Endodermal cell (in vitro differentiated cells): ENCODE measurements around the gene C5orf63. TPM values are rescaled to one million over a fixed set of nuclear protein-coding genes. Genes with fewer than 3 reads are reported as not detected.

ENCODE experiments used
- DNase-seq: peaks from one replicate; pipeline ENCODE4 v3.0.0-alpha.2; 2017
- H3K27ac ChIP-seq: 2 replicates; pipeline ENCODE4 v1.5.1; 2013; ENCODE audit warnings: mild to moderate bottlenecking, low read depth, low read length, moderate library complexity
- H3K27me3 ChIP-seq: 2 replicates; pipeline ENCODE4 v1.6.1; 2013; ENCODE audit warnings: mild to moderate bottlenecking, low read length, moderate library complexity; ENCODE audit not compliant: insufficient read depth, control insufficient read depth, poor library complexity, severe bottlenecking
- H3K36me3 ChIP-seq: 2 replicates; pipeline ENCODE4 v1.7.0; 2013; ENCODE audit warnings: mild to moderate bottlenecking, low read length, moderate library complexity; ENCODE audit not compliant: control insufficient read depth, insufficient read depth
- H3K4me1 ChIP-seq: one replicate; pipeline ENCODE4 v1.7.0; 2013; ENCODE audit warnings: low read length; ENCODE audit not compliant: control insufficient read depth, insufficient read depth
- H3K4me3 ChIP-seq: 2 replicates; pipeline ENCODE4 v1.5.1; 2013; ENCODE audit warnings: mild to moderate bottlenecking, low read length, moderate library complexity
- H3K9ac ChIP-seq: 2 replicates; pipeline ENCODE4 v1.6.1; 2013; ENCODE audit warnings: mild to moderate bottlenecking, low read length, moderate library complexity; ENCODE audit not compliant: poor library complexity, severe bottlenecking; ENCODE audit errors: extremely low read depth
- H3K9me3 ChIP-seq: 2 replicates; pipeline ENCODE4 v1.6.1; 2013; ENCODE audit warnings: mild to moderate bottlenecking, low read length, moderate library complexity; ENCODE audit not compliant: control insufficient read depth
- H3K27ac Mint-ChIP-seq: 2 replicates; pipeline ENCODE4 v1.8.0; 2020; ENCODE audit warnings: mixed read lengths
- H3K27me3 Mint-ChIP-seq: 2 replicates; pipeline ENCODE4 v1.8.0; 2021; ENCODE audit warnings: mild to moderate bottlenecking, mixed read lengths; ENCODE audit not compliant: insufficient read depth
- H3K36me3 Mint-ChIP-seq: 2 replicates; pipeline ENCODE4 v1.8.0; 2020; ENCODE audit warnings: low read depth, mixed read lengths
- H3K4me1 Mint-ChIP-seq: 2 replicates; pipeline ENCODE4 v1.8.0; 2020; ENCODE audit warnings: mixed read lengths
- H3K4me3 Mint-ChIP-seq: 2 replicates; pipeline ENCODE4 v1.8.0; 2020; ENCODE audit warnings: mild to moderate bottlenecking, moderate library complexity, mixed read lengths
- H3K9me3 Mint-ChIP-seq: 2 replicates; pipeline ENCODE4 v1.8.0; 2020; ENCODE audit warnings: mild to moderate bottlenecking, mixed read lengths
- WGBS, 2 experiments: methylation state at CpG; one replicate each; pipeline versions ENCODE4 v1.1.5 to v1.1.7; 2013; ENCODE audit warnings: missing lambda C conversion rate in 2 of 2, mixed read lengths in 1 of 2; ENCODE audit not compliant: insufficient coverage in 1 of 2, insufficient read length in 1 of 2; 5-methylcytosine and 5-hydroxymethylcytosine counted together
- total RNA-seq, 2 donors: library from RNA; stranded (reverse); fragmentation: NEBNext Ultra II Directional in 1 of 2; extraction: Animal tissue kit (Norgen Biotek cat#: 25700) in 1 of 2; gene quantifications; 2 replicates in 1 of 2; 3 replicates in 1 of 2; pipeline ENCODE4 v1.2.1, GENCODE V29; 2021
- TF ChIP-seq, protein P1 (sequence below): fragments of 200-600 bp; sonication (generic); conservative IDR thresholded peaks from 2 replicates; pipeline ENCODE4 v1.5.0; 2021; ENCODE audit warnings: antibody characterized with exemption, mild to moderate bottlenecking

C5orf63 gene
- total RNA-seq, 2 donors from 2014 or later = 0.86 to 9.4 TPM

DNA sequence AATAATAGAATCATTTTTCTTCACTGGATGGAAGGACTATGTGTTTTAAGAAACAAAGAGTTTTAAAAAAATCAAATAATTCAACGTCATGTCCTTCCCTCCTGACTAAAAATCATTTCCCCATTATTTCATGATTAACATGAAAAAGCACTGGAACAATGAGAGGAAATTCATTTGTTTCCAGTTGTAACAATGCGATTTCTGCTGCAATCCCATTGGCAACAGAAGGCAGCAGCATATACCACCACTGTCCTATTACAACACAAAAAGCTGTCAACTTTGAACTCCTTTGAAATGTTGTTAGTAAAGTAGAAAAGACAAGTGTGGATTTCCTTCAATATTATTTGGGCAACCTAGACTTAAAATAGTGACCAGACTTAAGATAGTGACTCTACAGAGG, 3.1 kb downstream of the C5orf63 start:
- H3K9me3 ChIP-seq = no peaks in the 10 kb centered on the region
- peaks cover 2% of the 10 kb centered on the region for H3K27me3 Mint-ChIP-seq
- no peak for DNase-seq
- no peak overlapping the region for H3K9ac ChIP-seq
- H3K36me3 Mint-ChIP-seq = no peaks in the 10 kb centered on the region
- H3K4me1 Mint-ChIP-seq = peaks cover 32% of the 10 kb centered on the region
- H3K27me3 ChIP-seq = peaks cover 11% of the 10 kb centered on the region
- no peak overlapping the region for H3K27ac ChIP-seq
- H3K36me3 ChIP-seq = no peaks in the 10 kb centered on the region
- H3K4me3 ChIP-seq = no peak overlapping the region
- H3K4me1 ChIP-seq = peaks cover 10% of the 10 kb centered on the region
- TF ChIP-seq, protein P1, sequence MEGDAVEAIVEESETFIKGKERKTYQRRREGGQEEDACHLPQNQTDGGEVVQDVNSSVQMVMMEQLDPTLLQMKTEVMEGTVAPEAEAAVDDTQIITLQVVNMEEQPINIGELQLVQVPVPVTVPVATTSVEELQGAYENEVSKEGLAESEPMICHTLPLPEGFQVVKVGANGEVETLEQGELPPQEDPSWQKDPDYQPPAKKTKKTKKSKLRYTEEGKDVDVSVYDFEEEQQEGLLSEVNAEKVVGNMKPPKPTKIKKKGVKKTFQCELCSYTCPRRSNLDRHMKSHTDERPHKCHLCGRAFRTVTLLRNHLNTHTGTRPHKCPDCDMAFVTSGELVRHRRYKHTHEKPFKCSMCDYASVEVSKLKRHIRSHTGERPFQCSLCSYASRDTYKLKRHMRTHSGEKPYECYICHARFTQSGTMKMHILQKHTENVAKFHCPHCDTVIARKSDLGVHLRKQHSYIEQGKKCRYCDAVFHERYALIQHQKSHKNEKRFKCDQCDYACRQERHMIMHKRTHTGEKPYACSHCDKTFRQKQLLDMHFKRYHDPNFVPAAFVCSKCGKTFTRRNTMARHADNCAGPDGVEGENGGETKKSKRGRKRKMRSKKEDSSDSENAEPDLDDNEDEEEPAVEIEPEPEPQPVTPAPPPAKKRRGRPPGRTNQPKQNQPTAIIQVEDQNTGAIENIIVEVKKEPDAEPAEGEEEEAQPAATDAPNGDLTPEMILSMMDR = no peak
- H3K4me3 Mint-ChIP-seq = no peak overlapping the region
- H3K27ac Mint-ChIP-seq = no peak overlapping the region
- no peaks in the 10 kb centered on the region for H3K9me3 Mint-ChIP-seq
- WGBS, 2 experiments = 88% methylated on average over 2 of the region's 2 CpGs; no CpG with 5 or more reads in 1 of the 2 experiments

DNA sequence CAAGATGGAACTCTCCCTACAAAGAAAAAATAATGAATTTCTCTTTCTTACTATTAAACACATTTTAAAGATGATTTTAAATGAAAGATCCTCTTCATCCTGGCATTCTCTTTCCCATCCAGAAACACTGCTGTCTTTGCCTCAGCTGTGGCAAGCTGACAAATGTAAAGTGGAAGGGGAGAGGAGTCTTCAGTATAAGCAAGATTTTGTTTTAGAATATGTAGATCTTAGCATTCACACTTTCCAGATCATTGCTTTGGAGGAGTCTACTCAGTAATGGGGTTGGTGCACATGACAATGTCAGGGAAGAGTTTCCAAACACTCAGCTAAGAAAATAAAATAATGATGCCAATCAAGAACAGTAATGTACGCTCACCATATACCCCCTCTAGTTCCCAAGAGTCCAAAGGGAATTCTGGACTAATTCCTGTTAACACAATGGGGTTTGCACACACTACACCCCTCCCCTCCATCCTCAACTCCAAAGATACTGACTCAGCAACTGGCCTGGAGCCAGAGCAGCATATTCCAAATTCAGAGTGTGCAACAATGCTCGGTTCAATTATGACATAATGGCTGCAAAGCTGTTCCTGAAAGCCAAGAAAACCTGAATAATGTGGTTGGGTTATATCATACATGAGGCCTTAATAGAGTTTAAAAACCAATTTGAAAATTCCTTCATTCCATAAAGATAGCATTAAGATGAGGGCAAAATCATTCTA, 4.6 kb downstream of the C5orf63 start:
- Histone ChIP-seq H3K27ac (no peak overlapping the region), H3K27me3 (peaks cover 11% of the 10 kb centered on the region), H3K9me3 (no peaks in the 10 kb centered on the region), H3K36me3 (no peaks in the 10 kb centered on the region), H3K4me1 (peaks cover 4% of the 10 kb centered on the region), H3K4me3 (no peak overlapping the region), H3K9ac (no peak overlapping the region)
- Mint-ChIP-seq H3K4me3 (no peak overlapping the region), H3K4me1 (peaks cover 18% of the 10 kb centered on the region), H3K36me3 (no peaks in the 10 kb centered on the region), H3K9me3 (no peaks in the 10 kb centered on the region), H3K27ac (no peak overlapping the region), H3K27me3 (peaks cover 2% of the 10 kb centered on the region)
- DNase-seq = no peak
- TF ChIP-seq, protein P1 = no peak
- WGBS, 2 experiments = 96 to 100% methylated on average over 2 of the region's 2 CpGs

DNA sequence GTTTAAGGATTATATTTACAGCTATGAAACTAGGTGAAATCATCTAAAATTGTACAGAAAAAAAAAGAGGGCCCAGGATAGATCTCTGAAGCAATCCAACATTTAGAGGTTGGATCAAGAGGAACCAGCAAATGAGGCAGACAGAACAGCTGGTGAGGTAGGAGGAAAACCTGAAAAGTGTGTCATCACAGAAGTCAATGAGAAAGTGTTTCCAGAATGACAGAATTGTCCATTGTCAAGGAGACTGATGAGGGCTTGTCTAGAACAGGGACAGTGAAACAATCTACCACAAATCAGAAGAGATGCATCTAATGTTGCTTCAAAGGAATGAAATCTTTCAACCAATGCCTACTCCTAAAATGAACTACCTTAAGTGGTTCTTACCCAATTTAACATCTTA, 6.6 kb downstream of the C5orf63 start:
- H3K27me3 Mint-ChIP-seq = peaks cover 5% of the 10 kb centered on the region
- Histone ChIP-seq H3K9me3 (no peaks in the 10 kb centered on the region), H3K4me1 (peaks cover 12% of the 10 kb centered on the region), H3K36me3 (no peaks in the 10 kb centered on the region), H3K27ac (no peak overlapping the region), H3K27me3 (peaks cover 11% of the 10 kb centered on the region), H3K4me3 (no peak overlapping the region), H3K9ac (no peak overlapping the region)
- no peaks in the 10 kb centered on the region for H3K36me3 Mint-ChIP-seq
- TF ChIP-seq, protein P1 = no peak
- no peak for DNase-seq
- no peak overlapping the region for H3K27ac Mint-ChIP-seq
- H3K4me1 Mint-ChIP-seq = peaks cover 16% of the 10 kb centered on the region
- H3K9me3 Mint-ChIP-seq = no peaks in the 10 kb centered on the region
- no peak overlapping the region for H3K4me3 Mint-ChIP-seq
